Body of pancreas (tissue), 4 donors: ENCODE results near the gene MYO18B. TPM values are rescaled to one million over a fixed set of nuclear protein-coding genes. Genes with fewer than 3 reads are reported as not detected.

Experiments used
- ATAC-seq: fragments of 150-250 bp; one replicate; pipeline ENCODE4 v1.9.1; 2016
- DNase-seq, 4 donors: peaks; one replicate each; pipeline ENCODE4 v3.0.0-alpha.2; 2019
- H3K27ac ChIP-seq, 4 donors: fragments of 200-600 bp; sonication (generic); 1 replicate in 3 of 4; 2 replicates in 1 of 4; pipeline versions ENCODE4 v1.5.1 to v1.6.1; 2016 to 2019; ENCODE audit warnings: mild to moderate bottlenecking in 1 of 4, mixed read lengths in 1 of 4, moderate library complexity in 1 of 4
- H3K27me3 ChIP-seq, 2 donors: fragments of 200-600 bp; sonication (generic); one replicate each; pipeline ENCODE4 v1.6.0; 2016; ENCODE audit warnings: mild to moderate bottlenecking in 1 of 2
- H3K36me3 ChIP-seq, 2 donors: fragments of 200-600 bp; sonication (generic); replicated peaks in 1 of 2; 2 replicates each; pipeline ENCODE4 v1.5.1; 2016; ENCODE audit warnings: low read depth in 2 of 2; ENCODE audit not compliant: insufficient read depth in 1 of 2
- H3K4me1 ChIP-seq: fragments of 200-600 bp; sonication (generic); one replicate; pipeline ENCODE4 v1.6.0; 2016
- H3K4me3 ChIP-seq, 2 donors: fragments of 200-600 bp; sonication (generic); 1 replicate in 1 of 2; 2 replicates in 1 of 2; pipeline ENCODE4 v1.5.1; 2016 to 2019
- H3K9me3 ChIP-seq, 3 donors: fragments of 200-600 bp; sonication (generic); 1 replicate in 2 of 3; 2 replicates in 1 of 3; pipeline ENCODE4 v1.5.1; 2016
- CTCF ChIP-seq, 7 experiments: fragments of 450-650 bp in 4 of 7; fragments of 200-600 bp in 3 of 7; sonication (generic) in 3 of 7; IDR thresholded peaks; one replicate each; pipeline ENCODE4 v1.5.1; 2016 to 2019; ENCODE audit warnings: antibody characterized with exemption in 7 of 7
- POLR2A ChIP-seq, 3 donors: fragments of 450-650 bp; IDR thresholded peaks; one replicate each; pipeline ENCODE4 v1.6.1; 2016; ENCODE audit warnings: antibody characterized with exemption in 3 of 3, mild to moderate bottlenecking in 2 of 3
- WGBS, 2 donors: methylation state at CpG; one replicate each; pipeline ENCODE4 v1.1.5; 2017; 5-methylcytosine and 5-hydroxymethylcytosine counted together
- intact Hi-C: fragments of 100-400 bp; cut with DNase I; formaldehyde crosslinking; loops from one replicate; pipeline ENCODE4 v1.15.1; 2023
- total RNA-seq, 2 donors: library from RNA; depleted of rRNA; stranded (reverse); fragments of >200 nt; gene quantifications; one replicate each; pipeline ENCODE4 v1.1.0, GENCODE V29; 2016

Gene MYO18B
- total RNA-seq, 2 donors from 2014 or later, result 1.3 TPM; not detected in 1

DNA sequence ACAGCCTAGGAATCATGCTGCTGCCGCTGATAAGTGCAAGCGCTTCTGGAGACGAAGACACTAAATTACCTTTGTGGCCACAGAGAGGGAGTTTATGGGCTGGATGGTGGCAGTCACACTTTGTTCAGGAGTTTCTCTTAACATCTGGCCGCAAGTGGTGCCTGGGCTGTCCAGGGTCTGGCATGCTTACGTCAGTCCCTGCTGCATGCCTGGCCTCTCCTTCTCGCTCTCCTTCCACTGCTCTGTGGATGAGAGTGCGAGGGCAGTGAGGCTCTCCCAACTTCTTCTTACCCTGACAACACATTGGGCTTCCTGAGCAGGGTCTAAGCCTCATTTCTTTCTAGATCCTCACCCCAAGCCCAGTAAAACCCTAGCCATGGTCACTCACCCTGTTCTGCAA is 266.6 kb downstream of the MYO18B start:
- H3K27ac ChIP-seq, result no peak overlapping the region
- intact Hi-C loops, result no loop called here
- WGBS, 2 donors, result 49 to 56% methylated on average over 7 of the region's 7 CpGs
- no peak for TF ChIP-seq CTCF (IDR thresholded peaks at IDR 0.05)
- TF ChIP-seq POLR2A (IDR thresholded peaks at IDR 0.05), result no peak
- DNase-seq, result no peak
- H3K27me3 ChIP-seq, result no peaks in the 10 kb centered on the region
- no peaks in the 10 kb centered on the region for H3K4me1 ChIP-seq
- H3K36me3 ChIP-seq, result no peaks in the 10 kb centered on the region
- H3K9me3 ChIP-seq, result peaks cover 0 to 6% (median 0%) of the 10 kb centered on the region in 3 donors
- H3K4me3 ChIP-seq, result no peak overlapping the region
- no peak for ATAC-seq

DNA sequence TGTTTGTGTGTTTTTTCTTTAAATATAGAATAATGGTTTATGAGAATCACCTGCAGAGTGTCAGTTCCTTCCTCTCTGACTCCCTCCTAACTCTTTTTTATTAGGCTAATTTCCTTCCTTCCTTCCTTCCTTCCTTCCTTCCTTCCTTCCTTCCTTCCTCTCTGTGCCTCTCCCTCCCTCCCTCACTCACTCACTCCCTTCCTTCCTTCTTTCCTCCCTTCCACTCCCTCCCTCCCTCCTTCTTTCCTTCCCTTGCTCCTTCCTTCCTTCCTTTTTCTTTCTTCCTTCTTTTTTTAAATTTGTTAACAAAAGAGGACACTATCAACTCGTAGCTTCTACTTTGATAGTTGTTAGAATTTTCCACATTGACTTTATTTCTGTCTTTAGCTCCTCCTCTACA is 274.9 kb downstream of the MYO18B start:
- ATAC-seq (no peak), DNase-seq (no peak)
- H3K27ac ChIP-seq, result no peak overlapping the region
- TF ChIP-seq CTCF (IDR thresholded peaks at IDR 0.05) (no peak), POLR2A (IDR thresholded peaks at IDR 0.05) (no peak)
- H3K4me1 ChIP-seq, result no peaks in the 10 kb centered on the region
- H3K36me3 ChIP-seq, result no peaks in the 10 kb centered on the region
- intact Hi-C loops, result no loop called here
- 25 to 33% methylated on average over 1 of the region's 1 CpG for WGBS, 2 donors
- H3K4me3 ChIP-seq, result no peak overlapping the region
- no peaks in the 10 kb centered on the region for H3K27me3 ChIP-seq
- no peaks in the 10 kb centered on the region for H3K9me3 ChIP-seq

GRCh38 chr22:26017932-26018331 is 275.9 kb downstream of the MYO18B start:
- no peaks in the 10 kb centered on the region for H3K9me3 ChIP-seq
- H3K36me3 ChIP-seq, result no peaks in the 10 kb centered on the region
- no peak overlapping the region for H3K4me3 ChIP-seq
- intact Hi-C loops, result no loop called here
- no peaks in the 10 kb centered on the region for H3K4me1 ChIP-seq
- no peak for ATAC-seq
- no peak for DNase-seq
- H3K27me3 ChIP-seq, result no peaks in the 10 kb centered on the region
- 31 to 36% methylated on average over 5 of the region's 5 CpGs for WGBS, 2 donors
- TF ChIP-seq POLR2A (IDR thresholded peaks at IDR 0.05), result no peak
- no peak for TF ChIP-seq CTCF (IDR thresholded peaks at IDR 0.05)
- no peak overlapping the region for H3K27ac ChIP-seq

DNA sequence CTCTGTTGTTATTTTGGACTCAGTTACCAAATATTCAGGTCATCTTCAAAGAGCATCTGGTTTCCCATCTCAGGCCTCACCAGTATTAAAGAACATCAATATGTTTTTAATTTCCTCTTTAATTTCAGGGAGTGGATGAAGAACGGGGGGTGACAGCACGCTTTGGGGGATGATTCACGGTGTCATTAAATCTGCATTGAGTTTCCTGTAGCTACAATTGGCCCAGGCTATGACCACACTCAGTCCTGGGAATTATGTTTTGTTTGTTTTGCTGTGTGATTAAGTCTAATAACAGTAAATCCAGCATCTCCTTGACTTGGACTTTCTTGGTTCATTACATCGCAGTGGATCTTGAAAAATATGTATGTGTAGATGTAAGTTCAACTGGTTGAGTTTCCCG is 277.6 kb downstream of the MYO18B start:
- 66 to 71% methylated on average over 5 of the region's 5 CpGs for WGBS, 2 donors
- no peaks in the 10 kb centered on the region for H3K9me3 ChIP-seq
- H3K27me3 ChIP-seq, result no peaks in the 10 kb centered on the region
- ATAC-seq (no peak), DNase-seq (no peak)
- no peak overlapping the region for H3K27ac ChIP-seq
- no peaks in the 10 kb centered on the region for H3K4me1 ChIP-seq
- no peak overlapping the region for H3K4me3 ChIP-seq
- no peaks in the 10 kb centered on the region for H3K36me3 ChIP-seq
- intact Hi-C loops, result no loop called here
- no peak for TF ChIP-seq POLR2A (IDR thresholded peaks at IDR 0.05)
- TF ChIP-seq CTCF (IDR thresholded peaks at IDR 0.05), result no peak

DNA sequence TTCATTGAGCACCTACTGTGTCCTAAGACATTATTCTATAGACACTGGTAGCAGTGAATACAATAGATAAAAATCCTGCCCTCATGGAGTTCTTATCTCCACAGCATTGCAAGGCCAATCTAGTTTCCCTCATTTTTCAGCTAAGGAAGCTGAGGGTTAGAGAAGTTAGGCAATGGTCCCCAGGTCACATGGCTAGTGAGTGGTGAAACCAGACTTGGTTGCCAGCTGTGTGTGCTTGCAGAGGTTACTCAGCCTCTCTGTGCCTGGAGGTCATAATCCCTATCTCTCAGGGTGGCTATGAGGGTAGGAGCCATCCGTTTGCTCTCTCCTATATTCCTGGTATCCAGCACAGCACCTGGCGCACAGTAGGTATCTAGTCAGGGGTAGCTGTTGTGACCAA is 279.5 kb downstream of the MYO18B start:
- H3K4me1 ChIP-seq, result no peaks in the 10 kb centered on the region
- no peak for DNase-seq
- TF ChIP-seq CTCF (IDR thresholded peaks at IDR 0.05) (no peak), POLR2A (IDR thresholded peaks at IDR 0.05) (no peak)
- intact Hi-C loops, result no loop called here
- no peaks in the 10 kb centered on the region for H3K9me3 ChIP-seq
- 50 to 71% methylated on average over 2 of the region's 2 CpGs for WGBS, 2 donors
- ATAC-seq, result no peak
- no peaks in the 10 kb centered on the region for H3K27me3 ChIP-seq
- H3K4me3 ChIP-seq, result no peak overlapping the region
- no peak overlapping the region for H3K27ac ChIP-seq
- H3K36me3 ChIP-seq, result no peaks in the 10 kb centered on the region
